GM10847 (cell line): ENCODE measurements around the gene UBASH3A.

Experiments
- POLR2A ChIP-seq: IDR thresholded peaks from 2 replicates; pipeline ENCODE4 v1.6.1; 2011; ENCODE audit not compliant: insufficient read length; ENCODE audit errors: extremely low read depth

The UBASH3A gene

DNA sequence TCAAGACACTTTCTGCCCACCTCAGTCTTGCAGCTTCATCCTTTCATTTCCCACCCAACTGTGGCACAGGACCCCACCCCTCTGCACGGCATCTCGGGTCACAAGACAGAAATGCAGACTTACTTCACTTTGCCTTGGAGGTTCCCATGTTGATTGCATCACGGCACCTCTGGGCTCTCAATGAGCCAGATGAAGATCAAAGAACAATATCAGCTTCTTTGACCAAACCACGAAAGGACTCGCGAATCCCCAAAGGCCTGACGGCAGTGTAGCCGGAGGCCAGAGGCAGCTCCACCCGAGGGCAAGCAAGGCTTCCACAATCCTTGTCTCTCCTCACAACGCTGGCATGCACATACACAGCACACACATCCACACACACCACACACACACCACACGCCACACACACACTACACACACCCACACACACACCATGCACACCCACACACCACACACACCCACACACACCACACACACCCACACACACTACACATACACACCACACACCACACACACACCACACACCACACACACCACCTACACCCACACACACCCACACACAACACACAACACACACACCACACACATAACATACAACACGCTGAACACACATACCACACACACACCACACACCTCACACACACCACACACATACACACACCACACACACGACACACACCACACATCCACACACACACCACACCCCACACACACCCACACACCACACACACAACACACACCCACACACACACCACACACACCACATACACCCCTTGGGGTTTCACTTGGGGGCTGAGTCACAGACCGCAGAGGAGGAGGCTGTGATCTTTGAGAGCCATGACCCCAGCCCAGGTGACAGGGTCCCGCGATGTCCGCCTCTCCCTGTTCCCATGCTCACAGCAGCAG is 35.8 kb downstream of the UBASH3A start:
- no peak for TF ChIP-seq POLR2A

DNA sequence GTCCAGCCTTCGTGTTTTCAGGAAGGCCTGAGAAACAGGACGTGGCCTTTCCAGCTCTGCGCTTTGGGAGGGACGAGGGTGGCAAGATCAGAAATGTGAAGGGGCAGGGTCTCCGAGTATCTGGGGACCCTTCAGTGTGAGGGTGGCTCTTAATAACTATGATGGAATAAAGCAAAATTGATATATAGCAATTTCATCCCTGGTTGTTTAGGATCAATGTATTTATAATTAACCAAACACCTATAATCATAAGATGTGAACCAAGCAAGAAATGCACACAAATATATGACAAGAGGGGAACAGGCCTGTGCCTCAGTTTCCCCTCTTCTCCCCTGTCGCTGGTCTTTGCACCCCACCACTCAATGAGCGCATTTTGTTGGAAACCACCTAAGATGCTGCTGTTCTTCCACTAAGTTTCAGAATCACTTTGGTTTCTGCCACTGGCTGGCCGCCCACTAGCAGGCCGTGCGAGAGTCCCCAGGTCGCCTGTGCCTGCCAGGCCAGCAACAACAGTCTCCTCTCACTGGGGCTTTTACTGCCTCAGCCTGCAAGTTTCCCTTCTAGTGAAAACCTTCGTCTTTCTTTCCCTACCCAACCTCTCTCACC is 36.6 kb downstream of the UBASH3A start:
- TF ChIP-seq POLR2A = no peak

GRCh38 chr21:42441963-42442362 is 38.3 kb downstream of the UBASH3A start:
- no peak for TF ChIP-seq POLR2A

- no peak for TF ChIP-seq POLR2A
These were observed 39.6 kb downstream of the UBASH3A start for GRCh38 chr21:42443181-42443785.

DNA sequence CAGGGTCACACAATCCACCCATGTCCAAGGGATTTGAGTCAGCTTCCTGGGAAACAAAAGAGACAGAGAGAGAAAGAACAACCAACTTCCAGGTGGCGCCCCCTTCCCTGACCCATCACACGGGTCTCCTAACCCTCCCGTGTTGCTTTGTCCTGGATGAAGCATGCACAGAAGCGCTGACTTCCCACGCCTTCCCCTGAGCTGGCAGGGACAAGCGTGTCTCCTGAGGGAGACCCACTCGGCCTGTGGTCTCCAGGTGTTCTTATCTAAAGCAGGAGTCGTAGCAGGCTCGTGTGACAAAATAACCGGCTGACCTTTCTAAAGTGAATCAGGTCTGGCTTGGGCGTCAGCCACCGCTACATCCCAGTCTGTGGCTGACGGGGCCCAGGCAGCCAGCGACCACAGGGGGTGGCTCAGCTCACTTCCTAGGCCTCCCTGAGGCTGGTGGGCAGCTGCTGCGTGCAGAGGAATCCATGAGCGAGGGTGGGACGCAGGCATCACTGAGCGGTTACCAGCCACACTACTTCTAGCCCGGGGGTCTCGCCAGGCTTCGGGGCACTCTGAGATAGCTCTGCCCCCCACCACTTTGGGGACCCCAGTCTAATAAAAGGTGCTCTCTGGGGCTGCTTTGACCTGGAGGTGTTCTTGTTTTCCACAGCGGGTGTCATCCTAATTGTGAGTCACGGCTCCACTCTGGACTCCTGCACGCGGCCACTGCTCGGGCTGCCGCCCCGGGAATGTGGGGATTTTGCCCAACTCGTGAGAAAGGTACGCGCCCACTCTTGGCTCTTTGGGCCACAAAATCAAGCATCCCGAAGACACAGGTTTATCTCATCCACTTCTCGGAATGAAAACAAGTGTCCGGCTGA is 40.4 kb downstream of the UBASH3A start:
- TF ChIP-seq POLR2A = no peak

DNA sequence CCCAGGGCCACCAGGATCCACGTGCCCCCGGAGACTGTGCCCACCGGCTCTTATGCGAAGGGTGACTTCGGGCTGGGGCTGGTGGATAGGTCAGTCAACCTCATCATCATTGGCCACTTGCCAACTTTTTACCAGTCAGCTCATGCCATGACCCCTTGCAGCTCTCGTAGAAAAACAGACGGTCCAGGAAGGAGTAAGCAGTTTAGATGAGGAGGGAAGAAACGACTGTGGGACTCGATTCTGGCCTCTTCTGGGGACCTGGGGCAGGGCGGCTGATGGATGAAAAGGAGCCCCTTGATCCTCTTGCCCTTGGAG is 41.0 kb downstream of the UBASH3A start:
- TF ChIP-seq POLR2A = no peak

- TF ChIP-seq POLR2A = no peak
These were observed 41.6 kb downstream of the UBASH3A start for GRCh38 chr21:42445311-42445710.

DNA sequence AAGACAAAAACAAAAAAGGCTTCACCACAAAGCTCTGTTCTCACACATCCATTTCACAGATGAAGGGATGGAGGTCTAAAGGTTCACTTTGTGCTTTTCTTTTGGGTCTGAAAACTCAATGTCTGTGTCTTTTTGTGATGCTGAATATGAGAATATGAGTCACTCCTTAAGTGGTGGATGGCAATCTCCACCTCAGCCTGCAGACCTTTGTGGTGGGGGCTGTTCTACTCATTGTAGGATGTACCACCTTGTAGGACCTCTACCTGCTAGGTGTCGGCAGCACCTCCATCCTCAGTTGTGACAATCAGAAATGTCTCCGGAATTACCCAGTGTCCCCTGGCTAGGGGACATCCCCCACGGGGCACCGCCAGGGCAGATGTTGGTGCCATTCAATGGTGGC is 42.8 kb downstream of the UBASH3A start:
- no peak for TF ChIP-seq POLR2A

DNA sequence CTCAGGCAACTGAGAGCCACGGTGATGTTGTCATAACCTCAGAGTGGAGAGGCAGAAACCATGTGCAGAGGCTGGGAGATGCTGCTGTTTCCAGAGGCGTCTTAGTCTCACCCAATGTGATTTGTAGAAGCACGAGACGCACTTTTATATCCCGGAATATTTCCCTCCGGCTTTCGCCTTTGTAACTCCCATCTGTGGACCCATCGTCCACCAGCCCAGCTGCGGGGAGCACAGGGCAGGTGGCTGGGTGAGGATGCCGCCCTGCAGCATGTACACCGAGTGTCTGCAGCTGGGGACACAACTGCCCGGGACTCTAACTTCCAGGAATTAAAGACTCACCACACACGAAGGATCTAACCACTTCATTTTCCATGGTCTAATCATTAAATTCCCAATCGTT is 43.5 kb downstream of the UBASH3A start:
- TF ChIP-seq POLR2A = no peak

- TF ChIP-seq POLR2A = no peak
These were observed 44.0 kb downstream of the UBASH3A start for GRCh38 chr21:42447732-42448131.

- TF ChIP-seq POLR2A = no peak
These were observed 45.0 kb downstream of the UBASH3A start for GRCh38 chr21:42448686-42449085.

DNA sequence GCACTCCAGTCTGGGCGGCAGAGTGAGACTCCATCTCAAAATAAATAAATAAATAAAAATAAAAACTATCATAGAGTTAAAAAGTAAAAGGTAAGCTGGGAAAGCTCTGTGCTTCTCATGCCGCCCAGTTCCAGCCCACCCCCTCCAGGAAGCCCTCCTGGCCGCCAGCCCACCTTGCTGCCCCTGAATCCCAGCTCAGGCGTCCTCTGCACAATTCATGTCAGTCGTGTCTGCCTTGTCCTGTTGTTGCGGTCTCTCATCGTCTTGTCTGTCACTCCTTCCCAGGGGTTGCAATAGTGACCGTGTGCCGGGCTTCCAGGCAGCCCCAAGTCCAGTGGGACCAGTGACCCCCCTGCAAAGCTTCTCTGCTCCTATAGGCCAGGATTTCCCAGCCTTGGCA is 48.2 kb downstream of the UBASH3A start:
- TF ChIP-seq POLR2A = no peak

DNA sequence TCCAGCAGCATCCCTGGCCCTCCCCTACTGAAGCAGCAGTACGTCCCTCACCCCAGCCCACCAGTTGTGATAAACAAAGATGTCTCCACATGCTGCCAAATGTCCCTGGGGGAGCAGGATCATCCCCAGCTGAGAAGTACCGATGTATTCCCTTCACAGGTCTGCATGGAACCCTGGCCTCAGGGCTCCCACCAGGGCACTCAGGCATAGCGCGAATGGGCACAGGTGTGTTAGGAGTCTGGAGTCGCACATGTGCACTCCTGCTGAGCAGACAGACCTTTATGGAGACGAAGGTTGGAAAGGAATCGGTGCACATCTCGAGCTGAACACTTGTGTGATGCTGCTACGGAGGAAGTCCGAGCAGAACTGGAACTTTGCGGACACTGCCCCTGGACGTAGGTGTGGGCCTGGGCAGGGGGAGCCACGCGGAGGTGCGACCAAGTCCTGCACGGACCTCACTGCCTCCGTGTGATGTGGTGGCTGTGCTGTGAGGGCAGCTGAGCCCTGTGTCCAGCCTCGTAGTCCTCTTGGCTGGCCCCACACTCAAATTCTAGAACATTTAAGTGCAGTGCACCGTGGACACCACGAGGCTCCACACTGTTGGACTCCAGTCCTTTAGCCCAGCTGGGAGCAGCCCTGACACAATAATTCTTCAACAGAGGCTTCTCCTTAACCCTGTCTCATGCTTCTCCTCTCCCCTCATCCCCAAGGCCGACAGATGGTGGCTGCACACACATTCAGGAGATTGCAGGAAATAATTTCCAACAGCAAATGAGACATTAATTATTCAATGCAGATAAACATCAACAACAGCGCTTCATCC is 48.9 kb downstream of the UBASH3A start:
- no peak for TF ChIP-seq POLR2A

DNA sequence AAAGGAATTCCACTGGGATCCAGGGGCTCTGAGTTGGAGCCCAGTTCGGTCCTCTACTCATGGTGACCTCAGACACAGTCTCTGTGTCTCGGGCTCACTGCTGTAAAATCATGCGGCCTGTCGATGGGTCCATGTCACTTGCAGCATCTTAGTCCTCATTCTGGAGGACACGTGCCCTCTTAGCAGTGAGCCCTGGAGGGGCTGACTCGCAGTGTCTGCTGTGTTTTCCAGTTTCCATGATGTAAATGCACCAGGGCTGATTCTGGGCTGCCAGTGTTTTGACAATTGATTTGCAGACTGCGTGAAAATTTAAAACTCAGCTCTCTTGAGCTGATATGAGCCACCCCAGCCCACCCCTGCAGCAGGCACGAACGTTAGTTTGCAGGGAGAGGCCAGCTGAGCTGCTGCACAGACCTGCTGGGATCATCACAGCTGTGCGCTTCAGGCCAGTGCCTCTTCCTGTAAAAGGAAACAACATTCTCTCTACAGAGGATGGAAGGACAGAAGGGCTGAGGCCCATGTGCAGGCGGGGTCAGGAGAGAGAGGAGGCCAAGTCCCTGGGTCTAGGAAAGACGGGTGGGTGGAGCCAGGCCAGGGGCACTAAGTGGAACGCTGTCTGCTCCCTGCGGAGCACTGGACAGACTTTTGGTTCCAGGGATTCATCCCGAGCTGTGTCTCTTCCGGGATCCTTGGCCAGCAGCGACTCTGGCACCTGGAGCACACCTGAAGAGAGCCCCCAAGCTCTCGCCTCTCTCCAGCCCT is 49.7 kb downstream of the UBASH3A start:
- TF ChIP-seq POLR2A = no peak

- TF ChIP-seq POLR2A = no peak
These were observed 50.4 kb downstream of the UBASH3A start for GRCh38 chr21:42453986-42454570.
